Stimulated activated CD4-positive, alpha-beta T cell treated with anti-CD3 and anti-CD28 coated beads, Interleukin-2, amount 100 ng/mL, for 4 hours (primary cell): ENCODE measurements around the gene SLC9A4.
"Not testable (repeated sequence)": the region's sequence is repeated elsewhere in the genome, so short reads cannot be mapped to it uniquely, and the experiment has no call there.

Source experiments
- DNase-seq: peaks from one replicate; pipeline ENCODE4 v3.0.0-alpha.2; 2020; ENCODE audit warnings: low read depth

SLC9A4 gene

DNA sequence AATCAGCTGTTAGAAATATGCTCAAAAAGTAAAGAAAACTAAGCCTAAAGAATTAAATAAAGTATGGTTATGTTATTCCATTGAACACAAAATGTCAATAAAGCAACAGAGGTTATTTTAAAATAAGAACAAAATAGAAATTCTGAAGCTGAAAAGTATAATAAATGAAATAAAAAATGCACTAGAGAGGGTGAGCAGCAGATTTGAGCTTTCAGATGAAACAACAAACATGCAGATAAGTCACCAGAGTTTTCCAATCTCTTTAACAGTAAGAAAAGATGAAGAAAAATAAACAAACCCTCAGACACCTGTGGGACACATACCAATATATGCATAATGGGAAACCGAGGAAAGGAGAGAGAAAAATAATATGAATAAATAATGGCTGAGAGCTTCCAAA is 76.0 kb downstream of the SLC9A4 start:
- DNase-seq = no peak

DNA sequence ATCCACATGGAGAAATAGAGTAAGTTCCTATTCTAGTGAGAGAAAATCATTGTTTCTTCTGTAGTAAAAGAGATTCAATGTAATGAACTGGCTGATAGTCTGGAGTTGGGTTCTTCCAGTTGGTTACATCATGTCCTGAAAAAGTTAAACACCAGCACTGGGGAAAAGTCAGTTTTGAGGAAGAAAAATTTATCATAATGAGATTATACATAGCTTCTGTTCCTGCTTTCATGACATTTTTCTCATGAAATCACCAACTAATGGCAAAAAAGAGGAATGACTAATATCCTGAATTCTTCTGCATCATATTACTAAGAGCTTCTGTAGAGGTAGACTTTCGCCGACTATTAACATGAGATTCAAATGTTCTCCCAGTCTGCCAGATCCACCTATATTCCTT is 77.1 kb downstream of the SLC9A4 start:
- DNase-seq = no peak

DNA sequence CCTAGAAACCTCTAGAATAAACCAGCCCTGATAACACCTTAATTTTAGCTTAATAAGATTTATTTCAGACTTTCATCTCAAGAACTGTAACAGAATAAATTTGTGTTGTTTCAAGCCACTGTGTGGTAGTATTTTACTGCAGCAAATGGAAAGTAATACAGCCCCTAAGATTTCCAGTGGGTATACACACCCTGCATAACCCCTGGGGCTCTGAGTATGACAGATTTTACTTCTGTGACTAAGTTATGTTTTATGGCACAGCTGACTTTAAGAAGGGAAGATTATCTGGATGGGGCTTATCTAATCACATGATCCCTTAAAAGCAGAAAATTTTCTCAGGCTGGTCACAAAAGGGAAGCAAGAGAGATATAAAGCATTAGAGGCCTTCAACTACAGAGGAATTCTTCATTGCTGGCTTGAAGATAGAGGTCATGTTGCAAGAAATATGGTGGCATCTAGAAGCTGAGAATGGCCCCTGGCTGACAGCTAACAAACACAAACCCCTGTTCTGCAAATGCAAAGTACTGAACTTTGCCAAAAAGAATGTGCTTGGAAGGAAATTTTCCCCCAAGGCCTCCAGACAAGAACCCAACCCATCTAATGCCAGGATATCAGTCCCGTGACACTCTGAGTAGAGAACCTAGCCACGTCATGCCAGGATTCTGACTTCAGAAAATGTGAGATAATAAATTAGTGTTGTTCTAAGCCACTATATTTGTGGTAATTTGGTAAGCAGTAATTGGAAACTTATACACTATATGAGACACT is 78.5 kb downstream of the SLC9A4 start:
- no peak for DNase-seq

DNA sequence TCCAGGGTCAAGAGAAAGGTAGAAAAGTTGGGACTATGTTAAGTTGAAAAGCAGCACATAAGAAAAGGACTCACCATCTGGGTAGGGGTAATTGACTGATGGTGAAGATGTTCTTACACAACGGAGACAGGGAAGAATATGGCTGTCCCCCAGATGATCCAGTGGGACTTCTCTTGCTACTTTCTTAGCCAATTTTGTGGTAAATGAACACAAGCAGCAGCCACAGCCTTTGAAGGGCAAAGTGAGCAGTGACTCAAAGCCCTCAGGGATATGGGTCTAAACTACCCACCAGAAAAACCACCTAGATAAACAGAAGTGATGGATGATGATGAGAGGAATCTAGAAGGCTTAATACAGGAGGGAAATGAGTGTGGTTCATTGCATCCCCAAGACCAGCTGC is 80.6 kb downstream of the SLC9A4 start:
- DNase-seq = no peak

DNA sequence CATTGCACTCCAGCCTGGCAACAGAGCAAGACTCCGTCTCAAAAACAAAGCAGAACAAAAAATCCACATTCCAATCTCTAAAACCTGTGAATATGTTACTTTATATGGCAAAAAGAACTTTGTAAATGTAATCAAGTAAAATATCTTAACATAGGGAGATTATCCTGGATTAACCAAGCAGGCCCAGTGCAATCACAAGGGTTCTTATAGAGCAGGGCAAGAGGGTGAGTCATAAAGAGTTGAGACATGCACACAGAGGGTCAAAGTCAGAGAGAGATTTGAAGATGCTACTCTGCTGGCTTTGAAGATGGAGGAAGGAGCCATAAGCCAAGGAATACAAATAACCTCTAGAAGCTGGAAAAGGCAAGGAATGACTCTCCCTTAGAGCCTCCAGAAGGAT is 85.4 kb downstream of the SLC9A4 start:
- no peak for DNase-seq

DNA sequence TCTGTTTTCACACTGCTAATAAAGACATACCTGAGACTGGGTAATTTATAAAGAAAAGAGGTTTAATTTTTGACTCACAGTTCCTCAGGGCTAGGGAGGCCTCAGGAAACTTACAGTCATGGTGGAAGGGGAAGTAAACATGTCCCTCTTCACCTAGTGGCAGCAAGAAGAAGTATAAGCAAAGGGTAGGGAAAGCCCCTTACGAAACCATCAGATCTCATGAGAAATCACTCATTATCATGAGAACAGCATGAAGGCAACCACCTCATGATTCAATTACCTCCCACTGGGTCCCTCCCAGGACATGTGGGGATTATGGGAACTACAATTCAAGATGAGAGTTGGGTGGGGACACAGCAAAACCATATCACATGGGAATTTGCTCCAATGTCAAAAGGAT is 89.5 kb downstream of the SLC9A4 start:
- DNase-seq = not testable (repeated sequence)

DNA sequence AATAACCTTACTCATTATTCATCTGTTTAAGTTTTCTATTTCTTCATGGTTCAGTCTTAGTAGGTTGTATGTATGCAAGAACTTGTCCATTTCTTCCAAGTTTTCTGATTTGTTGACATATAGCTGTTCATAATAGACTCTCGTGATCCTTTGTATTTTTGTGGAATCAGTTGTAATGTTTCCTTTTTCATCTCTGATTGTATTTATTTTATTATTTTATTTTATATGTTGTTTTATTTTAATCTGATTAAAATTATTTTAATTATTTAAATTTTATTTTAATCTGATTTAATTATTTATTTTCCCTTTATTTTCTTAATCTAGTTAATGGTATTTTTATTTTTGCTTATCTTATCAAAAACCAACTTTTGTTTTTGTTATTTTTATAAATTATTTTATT is 102.9 kb downstream of the SLC9A4 start:
- no peak for DNase-seq

DNA sequence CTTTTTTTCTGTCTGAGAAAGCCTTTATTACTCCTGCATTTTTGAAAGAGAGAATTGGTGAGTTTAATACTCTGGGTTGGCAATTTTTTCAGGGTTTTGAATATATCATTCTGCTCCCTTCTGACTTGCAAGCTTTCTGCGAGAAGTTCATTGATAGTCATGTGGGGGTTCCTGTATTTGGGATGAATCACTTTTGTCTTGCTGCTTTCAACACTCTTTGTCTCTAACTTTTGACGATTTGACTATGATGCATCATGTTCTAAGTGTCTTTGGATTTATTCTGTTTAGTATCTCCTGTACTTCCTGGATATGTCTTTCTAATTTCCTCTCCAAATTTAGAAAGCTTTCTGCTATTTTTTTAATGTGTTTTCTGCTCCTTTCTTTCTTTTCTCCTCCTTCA is 105.3 kb downstream of the SLC9A4 start:
- DNase-seq = no peak

DNA sequence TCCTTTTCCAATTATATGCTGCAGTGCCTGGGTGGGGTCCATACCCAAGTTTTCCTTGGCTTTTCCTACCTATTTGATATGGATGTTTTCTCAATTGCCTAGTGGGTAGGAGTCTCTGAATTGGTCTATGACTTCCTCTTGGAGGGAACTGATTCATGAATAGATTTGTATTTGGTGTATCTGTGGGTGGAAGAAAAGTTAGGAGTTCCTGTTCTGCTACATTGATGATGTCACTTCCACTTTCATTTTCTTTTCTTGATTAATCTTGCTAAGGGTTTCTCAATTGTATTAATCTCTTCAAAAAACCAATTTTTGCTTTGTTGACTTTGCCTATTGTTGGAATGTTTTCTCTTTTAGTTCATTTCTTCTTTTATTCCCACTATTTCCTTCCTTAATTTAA is 108.9 kb downstream of the SLC9A4 start:
- DNase-seq = no peak

DNA sequence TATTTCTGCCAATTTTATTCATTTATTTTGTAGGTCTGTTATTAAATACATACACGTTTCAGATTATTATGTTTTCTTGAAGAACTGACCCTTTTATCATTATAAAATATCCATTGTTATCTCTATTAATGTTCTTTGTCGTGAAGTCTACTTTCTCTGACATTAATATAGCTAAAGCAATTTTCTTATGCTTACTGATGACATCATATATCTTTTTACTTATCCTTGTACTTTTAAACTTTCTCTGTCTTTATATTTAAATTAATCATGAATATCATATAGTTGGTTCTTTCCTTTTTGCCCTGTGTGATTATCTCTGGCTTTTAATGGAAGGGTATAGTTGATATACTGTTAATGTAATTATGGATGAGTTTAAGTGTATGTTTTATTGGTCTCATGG is 109.8 kb downstream of the SLC9A4 start:
- no peak for DNase-seq
